ENCODE measurements around the gene SCAF1.
A peak's percentile ranks its signal among the peaks of the same experiment; 100 is the strongest.

The SCAF1 gene, protein sequence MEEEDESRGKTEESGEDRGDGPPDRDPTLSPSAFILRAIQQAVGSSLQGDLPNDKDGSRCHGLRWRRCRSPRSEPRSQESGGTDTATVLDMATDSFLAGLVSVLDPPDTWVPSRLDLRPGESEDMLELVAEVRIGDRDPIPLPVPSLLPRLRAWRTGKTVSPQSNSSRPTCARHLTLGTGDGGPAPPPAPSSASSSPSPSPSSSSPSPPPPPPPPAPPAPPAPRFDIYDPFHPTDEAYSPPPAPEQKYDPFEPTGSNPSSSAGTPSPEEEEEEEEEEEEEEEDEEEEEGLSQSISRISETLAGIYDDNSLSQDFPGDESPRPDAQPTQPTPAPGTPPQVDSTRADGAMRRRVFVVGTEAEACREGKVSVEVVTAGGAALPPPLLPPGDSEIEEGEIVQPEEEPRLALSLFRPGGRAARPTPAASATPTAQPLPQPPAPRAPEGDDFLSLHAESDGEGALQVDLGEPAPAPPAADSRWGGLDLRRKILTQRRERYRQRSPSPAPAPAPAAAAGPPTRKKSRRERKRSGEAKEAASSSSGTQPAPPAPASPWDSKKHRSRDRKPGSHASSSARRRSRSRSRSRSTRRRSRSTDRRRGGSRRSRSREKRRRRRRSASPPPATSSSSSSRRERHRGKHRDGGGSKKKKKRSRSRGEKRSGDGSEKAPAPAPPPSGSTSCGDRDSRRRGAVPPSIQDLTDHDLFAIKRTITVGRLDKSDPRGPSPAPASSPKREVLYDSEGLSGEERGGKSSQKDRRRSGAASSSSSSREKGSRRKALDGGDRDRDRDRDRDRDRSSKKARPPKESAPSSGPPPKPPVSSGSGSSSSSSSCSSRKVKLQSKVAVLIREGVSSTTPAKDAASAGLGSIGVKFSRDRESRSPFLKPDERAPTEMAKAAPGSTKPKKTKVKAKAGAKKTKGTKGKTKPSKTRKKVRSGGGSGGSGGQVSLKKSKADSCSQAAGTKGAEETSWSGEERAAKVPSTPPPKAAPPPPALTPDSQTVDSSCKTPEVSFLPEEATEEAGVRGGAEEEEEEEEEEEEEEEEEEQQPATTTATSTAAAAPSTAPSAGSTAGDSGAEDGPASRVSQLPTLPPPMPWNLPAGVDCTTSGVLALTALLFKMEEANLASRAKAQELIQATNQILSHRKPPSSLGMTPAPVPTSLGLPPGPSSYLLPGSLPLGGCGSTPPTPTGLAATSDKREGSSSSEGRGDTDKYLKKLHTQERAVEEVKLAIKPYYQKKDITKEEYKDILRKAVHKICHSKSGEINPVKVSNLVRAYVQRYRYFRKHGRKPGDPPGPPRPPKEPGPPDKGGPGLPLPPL

DNA sequence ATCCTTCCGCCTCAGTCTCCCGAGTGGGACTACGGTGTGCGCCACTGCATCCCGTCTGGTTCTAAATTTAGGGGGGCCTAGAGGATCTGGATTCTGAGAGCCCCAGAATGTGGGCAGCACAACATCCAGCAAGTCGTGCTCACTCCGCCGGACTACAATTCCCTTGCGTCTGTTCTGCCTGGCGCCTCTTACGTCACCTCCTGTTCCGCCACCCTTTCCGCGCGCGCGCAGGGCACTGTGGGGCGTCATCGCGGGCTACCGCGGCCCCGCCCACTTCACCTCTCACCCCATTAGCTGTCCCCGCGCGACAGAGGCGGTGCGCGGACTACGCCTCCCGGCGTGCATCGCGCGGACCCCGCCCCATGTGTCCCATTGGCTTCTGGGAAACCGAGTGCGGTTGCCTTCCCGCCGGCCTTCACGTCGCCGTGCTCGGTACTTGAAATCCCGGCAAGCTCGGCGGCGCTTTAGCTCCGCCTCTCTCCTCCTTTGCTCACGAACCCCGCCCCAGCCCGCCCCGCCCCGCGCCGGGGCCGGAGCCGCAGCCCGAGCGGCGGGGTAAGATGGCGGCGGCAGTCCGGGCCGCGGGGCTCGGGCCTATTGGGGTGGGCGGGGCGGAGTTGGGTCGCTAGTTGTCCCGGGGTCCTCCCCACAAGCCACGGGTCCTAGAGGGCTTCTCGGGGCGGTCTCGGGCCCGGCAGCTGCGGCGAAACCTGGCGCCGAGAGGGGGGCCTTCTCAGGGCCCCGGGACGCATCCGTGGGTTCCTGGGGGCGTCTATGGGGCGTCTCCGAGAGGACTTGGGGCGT lies at the start of gene SCAF1:
TSS of gene SCAF1 (plus strand) at position 522 of the 804 bp plus-strand sequence. CDS start 2,818 bp downstream, outside the sequence.
- DNase-seq (ENCODE audit: low read depth in 2 of 3, low spot score in 1 of 3): peak; percentile 97 to 99 (median 98)

DNA sequence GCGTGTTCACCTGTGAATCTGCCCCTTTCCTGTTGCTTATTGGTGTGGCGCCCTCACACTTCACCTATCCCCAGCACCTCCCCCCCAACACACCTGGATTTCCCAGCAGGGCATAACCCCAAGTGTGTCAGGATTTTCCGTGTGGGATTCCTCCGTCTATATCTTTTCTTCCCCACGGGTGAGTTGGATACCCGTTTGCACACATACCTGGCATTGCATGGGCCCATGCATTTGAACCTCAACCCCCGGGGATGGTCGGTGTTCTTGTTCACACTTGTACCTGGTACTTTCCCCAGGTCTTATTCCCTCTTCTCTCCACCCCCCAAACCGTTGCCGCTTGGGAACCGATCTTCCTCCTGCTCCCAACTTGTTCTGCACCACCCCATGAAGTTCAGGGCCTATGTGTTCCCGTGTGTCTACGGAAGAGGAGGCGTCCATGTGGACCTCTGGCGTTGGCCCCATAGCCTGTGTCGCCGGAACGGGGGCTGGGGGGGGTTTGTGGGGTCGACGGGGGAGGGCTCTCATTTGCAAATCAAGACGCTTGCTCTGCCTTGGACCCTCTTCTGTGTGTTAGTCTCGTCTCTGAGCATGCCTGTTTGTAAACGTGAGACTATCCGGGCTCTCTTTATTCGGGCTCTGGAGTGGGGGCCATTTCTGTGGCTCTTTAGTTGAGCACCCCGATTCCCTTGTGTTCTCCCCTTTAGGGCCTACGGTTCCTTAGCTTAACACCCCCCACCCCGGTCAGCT lies 49.4 kb upstream of the SCAF1 start:
- DNase-seq (ENCODE audit: low read depth in 2 of 3, low spot score in 1 of 3): no peak

DNA sequence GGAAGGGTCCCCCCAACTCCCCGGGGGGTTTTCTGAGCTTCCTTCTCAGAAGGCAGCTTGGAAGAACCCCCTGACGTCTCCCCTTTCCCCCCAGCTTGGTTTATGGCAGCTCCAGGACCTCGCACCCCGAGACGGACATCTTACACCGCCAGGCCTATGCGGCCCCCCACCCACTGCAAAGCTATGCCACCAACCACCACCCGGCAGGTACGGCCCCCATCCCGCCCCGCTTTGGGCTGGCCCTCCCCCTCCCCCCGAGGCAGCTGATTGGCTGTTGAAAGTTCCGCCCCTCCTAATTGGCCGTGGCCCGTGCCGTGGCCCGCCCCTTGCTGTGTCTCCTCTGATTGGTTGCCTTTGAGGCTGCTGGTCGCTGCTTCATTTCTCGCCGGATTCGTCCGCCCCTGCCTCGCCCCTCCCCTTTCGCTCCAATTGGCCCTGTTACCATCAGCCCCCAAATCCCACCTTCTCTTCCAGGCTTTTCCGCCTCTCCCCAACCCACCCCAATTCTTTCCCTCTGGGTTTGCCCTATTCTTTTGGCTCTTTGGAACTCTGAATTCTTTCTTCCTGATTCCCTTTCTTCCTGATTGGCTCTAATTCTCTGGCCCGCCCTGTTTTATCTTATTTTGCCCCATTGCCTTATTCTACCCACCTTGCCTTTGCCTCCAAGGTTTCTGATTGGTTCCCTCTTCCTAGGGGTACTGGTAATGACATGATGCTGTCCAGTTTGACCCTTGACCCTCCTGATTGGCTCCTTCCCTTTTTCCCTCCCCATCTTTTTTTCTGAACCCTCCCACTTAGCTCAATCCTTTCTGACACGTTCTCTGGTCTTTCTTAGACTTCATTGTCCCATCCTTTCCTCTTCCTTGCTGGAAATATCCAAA lies 48.5 kb upstream of the SCAF1 start:
- peak; percentile 89 to 93 (median 93) for DNase-seq (ENCODE audit: low read depth in 2 of 3, low spot score in 1 of 3)

DNA sequence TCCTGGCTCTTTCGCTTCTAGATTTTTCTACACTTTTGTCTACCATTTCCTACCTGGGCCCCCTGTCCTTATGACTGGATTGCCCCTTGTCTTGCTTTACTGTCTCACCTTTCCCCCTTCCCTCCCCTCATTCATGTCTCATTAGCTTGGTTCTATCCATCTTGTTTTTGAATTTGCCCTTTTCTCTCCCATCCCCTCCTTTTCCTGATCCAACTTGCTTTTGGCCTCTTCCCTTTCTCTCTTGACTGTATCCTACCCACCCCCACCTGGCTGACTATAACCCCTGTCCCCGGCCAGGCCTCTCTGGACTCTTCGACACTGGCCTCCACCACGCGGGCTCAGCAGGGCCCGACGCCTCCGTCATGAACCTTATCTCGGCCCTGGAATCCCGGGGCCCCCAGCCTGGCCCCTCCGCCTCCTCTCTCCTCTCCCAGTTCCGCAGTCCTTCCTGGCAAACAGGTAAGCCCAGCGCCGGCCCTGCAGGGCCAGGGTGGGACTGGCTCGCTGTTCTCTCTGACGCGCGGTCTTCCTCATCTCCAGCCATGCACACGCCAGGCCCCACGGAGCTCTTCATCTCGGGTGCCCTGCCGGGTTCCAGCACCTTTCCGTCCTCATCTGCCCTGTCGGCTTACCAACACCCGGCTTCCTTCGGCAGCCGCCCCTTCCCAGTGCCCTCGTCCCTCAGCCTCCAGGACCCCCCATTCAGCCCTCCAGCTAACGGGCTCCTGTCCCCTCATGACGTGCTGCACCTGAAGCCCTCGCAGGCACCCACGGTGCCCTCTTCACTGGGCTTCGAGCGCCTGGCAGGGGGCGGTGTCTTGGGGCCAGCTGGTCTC lies 47.6 kb upstream of the SCAF1 start:
- DNase-seq (ENCODE audit: low read depth in 2 of 3, low spot score in 1 of 3): no peak

DNA sequence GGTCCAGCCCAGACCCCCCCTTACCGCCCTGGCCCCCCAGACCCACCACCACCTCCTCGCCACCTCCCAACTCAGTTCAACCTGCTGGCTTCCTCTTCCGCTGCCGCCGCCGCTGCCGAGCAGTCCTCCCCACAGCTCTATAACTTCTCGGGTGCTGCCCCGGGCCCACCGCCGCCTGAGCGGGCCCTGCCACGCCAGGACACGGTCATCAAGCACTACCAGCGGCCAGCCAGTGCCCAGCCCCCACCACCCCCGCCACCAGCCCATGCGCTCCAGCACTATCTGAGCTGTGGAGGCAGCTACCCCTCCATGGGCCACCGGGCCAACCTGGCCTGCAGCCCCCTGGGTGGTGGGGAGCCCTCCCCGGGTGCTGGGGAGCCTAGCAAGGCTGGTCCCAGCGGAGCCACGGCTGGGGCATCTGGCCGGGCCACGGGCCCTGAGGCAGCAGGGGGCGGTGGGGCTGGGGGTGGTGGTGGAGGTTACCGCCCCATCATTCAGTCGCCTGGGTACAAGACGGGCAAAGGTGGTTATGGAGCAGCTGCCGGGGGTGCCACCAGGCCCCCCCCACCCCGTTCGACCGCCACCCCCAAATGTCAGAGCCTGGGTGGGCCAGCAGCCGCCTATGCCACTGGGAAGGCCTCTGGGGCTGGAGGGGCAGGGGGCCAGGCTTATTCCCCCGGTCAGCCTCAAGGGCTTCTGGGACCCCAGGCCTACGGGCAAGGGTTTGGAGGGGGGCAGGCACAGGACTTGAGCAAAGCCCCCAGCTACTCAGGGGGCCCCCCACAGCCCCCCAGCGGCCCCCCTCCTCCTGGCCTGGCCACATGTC lies 46.8 kb upstream of the SCAF1 start:
- DNase-seq (ENCODE audit: low read depth in 2 of 3, low spot score in 1 of 3): no peak

DNA sequence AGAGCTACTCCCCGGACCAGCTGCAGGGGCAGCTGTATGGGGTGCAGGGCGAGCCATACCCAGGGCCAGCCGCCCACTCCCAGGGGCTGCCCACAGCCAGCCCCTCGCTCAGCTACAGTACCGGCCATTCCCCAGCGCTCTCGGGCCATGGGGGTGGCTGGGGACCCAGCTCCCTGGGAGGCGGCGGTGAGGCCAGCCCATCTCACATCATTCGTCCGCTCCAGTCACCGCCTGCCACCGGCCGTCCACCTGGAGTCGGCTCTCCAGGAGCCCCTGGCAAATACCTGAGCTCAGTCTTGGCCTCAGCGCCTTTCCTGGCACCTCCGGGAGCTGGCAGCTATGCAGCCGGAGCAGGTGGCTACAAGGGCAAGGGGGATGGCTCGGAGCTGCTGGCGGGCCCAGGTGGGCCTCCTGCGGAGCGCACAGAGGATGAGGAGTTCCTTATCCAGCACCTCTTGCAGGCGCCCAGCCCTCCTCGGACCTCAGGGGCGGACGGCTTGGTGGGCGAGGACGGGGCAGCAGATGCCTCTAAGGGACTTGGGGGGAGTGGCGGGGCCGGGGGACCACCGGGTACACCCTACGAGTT lies 46.1 kb upstream of the SCAF1 start:
- DNase-seq (ENCODE audit: low read depth in 2 of 3, low spot score in 1 of 3): no peak

DNA sequence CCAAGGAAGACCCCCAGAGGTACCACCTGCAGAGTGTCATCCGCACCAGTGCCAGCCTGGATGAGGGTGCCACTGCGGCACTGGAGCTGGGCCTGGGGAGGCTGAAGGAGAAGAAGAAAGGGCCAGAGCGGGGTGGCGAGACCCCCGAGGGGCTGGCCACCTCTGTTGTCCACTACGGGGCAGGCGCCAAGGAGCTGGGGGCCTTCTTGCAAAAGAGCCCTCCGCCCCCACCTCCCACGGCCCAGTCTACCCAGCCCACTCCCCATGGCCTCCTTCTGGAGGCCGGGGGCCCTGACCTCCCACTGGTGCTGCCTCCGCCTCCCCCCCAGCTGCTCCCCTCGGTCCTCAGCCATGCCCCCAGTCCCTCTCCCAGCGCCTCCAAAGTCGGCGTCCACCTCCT lies 45.6 kb upstream of the SCAF1 start:
- no peak for DNase-seq (ENCODE audit: low read depth in 2 of 3, low spot score in 1 of 3)

DNA sequence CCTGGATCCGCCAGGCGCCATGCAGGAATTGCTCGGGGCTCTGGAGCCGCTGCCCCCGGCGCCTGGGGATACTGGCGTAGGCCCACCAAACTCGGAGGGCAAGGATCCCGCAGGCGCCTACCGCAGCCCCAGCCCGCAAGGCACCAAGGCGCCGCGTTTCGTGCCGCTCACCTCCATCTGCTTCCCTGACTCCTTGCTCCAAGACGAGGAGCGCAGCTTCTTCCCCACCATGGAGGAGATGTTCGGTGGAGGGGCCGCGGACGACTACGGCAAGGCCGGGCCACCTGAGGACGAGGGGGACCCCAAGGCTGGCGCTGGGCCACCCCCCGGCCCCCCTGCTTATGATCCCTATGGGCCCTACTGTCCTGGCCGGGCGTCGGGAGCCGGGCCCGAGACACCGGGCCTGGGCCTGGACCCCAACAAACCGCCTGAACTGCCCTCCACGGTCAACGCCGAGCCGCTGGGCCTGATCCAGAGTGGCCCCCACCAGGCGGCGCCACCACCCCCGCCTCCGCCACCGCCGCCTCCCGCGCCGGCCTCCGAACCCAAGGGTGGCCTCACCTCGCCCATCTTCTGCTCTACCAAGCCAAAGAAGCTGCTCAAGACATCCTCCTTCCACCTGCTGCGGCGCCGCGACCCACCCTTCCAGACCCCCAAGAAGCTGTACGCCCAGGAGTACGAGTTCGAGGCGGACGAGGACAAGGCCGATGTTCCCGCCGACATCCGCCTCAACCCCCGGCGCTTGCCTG lies 44.9 kb upstream of the SCAF1 start:
- DNase-seq (ENCODE audit: low read depth in 2 of 3, low spot score in 1 of 3): no peak

DNA sequence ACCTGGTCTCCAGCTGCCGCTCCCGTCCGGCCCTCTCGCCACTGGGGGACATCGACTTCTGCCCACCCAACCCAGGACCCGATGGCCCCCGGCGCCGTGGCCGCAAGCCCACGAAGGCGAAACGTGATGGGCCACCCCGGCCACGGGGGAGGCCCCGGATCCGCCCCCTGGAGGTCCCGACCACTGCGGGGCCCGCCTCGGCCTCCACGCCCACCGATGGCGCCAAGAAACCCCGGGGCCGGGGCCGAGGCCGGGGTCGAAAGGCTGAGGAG lies 44.4 kb upstream of the SCAF1 start:
- no peak for DNase-seq (ENCODE audit: low read depth in 2 of 3, low spot score in 1 of 3)

DNA sequence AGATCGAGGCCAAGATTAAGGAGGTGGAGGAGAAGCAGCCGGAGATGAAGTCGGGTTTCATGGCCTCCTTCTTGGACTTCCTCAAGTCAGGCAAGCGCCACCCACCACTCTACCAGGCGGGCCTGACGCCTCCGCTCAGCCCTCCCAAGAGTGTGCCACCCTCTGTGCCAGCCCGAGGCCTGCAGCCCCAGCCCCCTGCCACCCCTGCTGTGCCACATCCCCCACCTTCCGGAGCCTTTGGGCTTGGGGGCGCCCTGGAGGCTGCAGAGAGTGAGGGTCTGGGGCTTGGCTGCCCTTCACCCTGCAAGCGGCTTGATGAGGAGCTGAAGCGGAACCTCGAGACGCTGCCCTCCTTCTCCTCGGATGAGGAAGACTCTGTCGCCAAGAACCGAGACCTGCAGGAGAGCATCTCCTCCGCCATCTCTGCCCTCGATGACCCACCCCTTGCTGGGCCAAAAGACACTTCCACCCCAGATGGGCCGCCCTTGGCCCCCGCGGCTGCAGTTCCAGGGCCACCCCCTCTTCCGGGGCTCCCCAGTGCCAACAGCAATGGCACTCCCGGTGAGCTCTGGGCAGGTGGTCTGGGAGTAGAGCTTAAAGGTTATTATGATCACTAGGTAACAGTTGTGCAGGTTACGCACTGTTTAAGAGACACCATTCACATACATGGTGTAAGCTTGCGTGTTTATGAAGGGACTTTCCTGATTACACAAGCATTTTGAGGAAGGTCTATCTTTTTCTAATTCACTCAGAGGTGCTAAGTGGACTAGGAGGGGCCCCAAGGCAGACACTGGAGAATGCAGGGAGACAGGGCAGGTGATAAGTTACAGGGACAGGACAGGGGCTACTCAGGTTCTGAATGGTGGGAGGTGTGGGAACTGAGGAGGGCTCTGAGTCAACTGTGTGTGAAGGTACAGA lies 42.4 kb upstream of the SCAF1 start:
- DNase-seq (ENCODE audit: low read depth in 2 of 3, low spot score in 1 of 3): no peak

DNA sequence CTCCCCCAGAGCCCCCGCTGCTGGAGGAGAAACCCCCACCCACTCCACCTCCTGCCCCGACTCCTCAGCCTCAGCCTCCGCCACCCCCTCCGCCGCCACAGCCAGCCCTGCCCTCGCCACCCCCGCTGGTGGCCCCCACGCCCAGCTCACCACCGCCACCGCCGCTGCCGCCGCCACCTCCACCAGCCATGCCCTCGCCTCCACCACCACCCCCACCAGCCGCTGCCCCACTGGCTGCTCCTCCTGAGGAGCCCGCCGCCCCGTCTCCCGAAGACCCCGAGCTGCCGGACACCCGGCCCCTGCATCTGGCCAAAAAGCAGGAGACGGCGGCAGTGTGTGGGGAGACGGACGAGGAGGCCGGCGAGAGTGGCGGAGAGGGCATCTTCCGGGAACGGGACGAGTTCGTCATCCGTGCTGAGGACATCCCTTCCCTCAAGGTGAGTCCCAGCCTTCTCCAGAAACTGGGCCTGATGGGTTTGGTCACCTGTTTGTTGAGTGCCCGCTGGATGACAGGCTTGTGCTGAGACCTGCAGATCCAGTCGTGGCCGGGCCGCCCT lies 40.4 kb upstream of the SCAF1 start:
- DNase-seq (ENCODE audit: low read depth in 2 of 3, low spot score in 1 of 3): no peak

DNA sequence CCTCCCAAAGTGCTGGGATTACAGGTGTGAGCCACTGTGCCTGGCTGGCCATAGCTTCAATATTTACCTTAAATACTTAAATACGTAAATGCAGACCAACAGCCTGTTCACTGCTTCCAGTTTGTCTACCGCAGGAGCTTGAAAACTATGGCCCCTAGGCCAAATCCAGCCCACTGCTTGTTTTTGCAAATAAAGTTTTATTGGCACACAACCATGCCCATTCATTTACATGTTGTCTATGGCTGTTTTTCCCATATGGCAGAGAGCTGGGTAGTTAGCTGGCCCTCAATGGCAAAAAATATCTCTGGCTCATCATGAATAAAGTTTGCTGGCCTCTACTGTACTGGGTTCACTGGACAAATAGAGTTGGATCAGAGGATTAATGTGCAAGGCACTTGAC lies 39.2 kb upstream of the SCAF1 start:
- DNase-seq (ENCODE audit: low read depth in 2 of 3, low spot score in 1 of 3): no peak

DNA sequence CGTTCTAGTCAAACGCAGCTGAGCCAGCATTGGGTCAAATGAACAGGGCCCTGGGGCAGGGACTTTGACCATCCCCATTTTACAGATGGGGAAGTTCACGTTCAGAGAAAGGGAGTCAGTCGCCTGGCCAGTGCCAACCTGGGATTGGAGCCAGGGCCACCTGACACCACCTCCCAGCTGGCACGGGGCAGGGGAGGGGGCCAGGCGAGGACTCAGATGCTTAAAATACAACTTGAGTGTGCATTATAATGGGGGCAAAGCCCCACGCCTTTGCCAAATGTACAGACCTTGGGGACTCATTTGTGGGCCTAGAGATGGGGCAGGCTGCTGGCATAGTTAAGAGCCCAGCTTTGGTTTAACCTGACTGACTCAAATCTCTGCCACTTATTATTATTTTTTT lies 36.4 kb upstream of the SCAF1 start:
- no peak for DNase-seq (ENCODE audit: low read depth in 2 of 3, low spot score in 1 of 3)

DNA sequence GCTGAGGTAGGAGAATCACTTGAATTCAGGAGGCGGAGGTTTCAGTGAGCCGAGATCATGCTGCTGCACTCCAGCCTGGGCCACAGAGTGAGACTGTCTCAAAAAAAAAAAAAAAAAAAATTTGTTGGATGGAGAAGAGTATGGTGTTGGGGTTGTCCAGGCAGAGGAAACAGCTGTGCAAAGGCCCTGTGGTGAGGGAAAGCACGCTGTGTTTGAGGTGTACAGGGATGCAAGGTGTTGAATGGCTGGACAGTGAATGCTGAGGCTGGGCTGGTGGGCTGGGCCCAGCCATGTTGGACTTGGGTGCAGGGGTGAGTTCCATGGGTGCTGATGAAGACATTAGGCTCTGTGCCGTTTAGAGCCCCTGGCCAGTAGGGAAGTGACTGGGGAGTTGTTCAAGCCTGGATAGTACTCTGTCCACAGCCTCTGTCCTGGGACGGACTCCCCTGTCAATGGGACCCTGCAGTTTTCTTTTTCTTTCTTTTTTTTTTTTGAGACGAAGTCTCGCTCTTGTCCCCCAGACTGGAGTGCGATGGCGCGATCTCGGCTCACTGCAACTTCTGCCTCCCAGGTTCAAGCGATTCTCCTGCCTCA lies 32.4 kb upstream of the SCAF1 start:
- no peak for DNase-seq (ENCODE audit: low read depth in 2 of 3, low spot score in 1 of 3)
